Measurements from ENCODE around the gene INSYN2B.

The INSYN2B gene

DNA sequence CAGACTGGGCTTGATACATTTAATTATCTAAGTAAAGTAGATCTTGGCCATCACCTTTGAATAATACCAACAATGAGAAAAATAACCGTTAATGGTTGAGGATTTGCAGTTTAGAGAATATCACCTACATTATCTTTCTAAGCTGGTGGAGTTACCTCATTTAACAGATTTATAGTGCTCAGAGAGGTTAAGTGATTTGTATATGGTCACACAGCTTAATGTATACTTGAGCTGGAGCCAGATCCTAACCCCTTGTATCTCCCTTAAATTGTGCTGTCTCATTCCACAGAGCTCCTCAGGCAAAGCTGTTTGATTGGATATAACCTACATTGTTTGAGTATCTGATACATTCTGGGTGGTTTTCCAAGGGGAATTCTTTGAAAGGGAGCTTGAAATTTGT, 57.8 kb downstream of the INSYN2B start:
- no peak for DNase-seq

DNA sequence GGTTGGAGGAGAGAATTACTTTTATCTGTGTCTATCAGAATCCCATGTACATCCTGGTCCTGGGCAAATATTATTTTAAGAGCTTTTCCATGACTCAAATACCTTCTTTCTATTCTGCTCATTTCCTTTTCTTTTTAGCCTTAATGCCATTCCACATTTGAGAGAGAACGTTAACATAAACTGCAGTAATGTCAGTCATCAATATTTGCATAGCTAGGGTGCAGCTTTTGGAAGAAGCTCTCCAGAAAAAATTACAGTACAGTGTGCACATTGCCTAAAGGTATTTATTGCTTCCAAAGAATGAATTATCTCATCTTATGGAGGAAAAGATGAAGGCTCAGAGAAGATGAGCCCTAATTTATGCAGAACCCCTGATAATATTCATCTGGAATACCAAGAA, 58.3 kb downstream of the INSYN2B start:
- no peak for DNase-seq

DNA sequence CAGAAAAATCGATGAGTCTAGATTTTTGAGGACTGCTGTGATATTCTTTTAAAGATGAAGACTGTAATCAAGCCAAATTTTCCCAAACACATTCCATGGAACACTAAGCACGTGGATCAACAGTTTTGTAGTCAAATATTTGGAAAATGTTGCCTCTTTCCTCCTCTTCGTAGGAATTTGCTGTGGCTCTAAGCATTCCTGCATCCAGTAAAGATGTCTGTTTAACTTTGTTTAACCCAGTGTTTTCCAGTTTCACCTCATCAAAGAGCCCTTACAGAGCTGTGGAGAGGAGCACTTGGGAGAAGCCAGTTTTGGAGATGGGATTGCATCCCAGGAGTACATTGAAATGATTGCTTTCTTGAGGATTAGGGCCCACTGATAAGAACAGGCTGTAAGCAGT, 58.9 kb downstream of the INSYN2B start:
- no peak for DNase-seq

DNA sequence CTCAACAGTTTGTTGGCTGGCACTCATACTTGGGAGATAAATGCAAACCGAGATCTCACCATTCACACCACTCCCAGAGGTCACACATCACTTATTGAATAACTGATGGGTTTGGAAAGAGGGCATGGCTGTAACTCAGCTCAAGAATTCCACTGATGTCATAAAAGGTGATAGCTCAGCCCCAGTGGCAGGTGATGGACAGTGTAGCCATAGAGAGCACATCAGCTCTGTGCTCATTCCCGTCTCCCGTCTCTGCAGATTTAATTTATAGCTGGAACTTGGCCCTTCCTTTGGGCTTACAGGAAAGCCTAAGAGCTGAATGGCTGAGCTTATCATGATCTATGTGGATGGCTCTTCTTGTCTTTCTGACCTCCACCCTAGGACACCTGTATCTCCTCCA, 59.8 kb downstream of the INSYN2B start:
- no peak for DNase-seq

GRCh38 chr5:169918228-169918627, 62.1 kb downstream of the INSYN2B start:
- no peak for DNase-seq

DNA sequence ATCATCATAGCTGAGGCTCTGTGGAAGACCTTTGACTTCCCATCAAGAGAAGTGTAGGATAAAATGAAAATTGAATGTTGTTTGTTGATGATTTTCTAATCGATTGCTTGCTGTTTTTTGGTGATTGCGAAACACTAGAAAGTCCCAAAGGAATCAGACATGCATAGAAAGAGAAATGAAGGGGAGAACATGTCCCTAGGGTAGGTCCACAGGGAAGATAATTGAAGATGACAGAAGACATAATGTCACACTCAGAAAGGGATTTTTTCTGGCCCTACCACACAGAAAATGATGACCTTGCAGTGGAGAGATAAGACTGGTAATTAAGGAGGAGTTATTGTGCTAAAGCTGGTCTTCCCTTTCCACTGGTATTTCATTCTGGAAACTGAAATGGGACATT, 62.8 kb downstream of the INSYN2B start:
- DNase-seq = no peak

DNA sequence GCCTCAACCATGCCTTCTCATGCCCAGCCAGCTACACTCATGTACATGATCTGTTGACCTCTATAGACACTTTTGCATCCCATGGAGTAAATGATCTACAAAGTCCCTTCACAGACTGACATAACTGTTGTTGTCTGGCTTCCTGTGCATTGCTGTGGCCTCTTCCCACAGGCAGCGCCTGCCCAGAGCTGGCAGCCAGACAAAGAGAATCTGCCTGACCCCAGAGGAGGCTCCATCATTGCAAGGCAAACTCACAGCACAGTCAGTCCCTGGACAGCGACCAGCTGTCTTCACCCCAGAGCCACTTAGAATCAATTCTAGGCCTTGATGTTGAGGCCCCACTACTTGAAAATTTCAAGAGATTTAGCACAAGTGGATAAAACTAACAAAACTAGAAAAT, 65.5 kb downstream of the INSYN2B start:
- DNase-seq = no peak

- DNase-seq = no peak
Measured at GRCh38 chr5:169913479-169913878, 66.8 kb downstream of the INSYN2B start.

DNA sequence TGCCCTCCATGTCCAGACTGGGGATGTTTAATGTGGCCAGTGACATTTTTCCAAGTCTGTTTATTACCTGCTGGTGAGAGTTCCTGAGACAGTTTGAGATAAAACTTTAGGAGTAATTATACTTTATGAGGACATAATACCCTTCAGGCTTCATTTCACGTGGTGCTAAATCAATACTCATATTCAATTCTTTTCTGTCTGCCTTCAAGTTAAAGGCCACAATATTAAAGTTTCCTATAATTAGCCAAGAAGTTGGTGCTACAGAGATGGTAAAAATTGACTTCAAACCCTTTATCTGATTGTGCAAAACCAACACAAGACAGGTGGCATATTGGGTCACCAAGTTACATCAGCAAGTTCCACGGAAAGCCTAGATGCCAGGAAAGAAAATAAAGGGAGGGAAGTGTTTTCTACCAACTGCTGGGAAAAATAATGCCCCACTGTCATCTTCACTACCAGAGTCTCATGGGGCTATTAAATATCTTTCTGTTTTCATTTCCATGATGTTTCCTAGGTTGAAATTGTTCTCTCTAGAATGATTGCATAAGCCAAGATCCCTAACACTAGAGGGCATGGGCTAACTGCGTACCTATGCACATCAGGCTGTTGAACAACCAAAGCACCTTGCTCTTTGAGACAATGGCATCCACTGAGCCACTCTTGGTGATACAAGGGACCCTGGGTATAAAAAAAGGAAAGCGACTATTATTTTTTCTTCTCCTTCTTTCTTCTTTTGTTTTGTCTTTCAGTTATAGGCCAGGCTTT, 68.7 kb downstream of the INSYN2B start:
- DNase-seq = no peak

DNA sequence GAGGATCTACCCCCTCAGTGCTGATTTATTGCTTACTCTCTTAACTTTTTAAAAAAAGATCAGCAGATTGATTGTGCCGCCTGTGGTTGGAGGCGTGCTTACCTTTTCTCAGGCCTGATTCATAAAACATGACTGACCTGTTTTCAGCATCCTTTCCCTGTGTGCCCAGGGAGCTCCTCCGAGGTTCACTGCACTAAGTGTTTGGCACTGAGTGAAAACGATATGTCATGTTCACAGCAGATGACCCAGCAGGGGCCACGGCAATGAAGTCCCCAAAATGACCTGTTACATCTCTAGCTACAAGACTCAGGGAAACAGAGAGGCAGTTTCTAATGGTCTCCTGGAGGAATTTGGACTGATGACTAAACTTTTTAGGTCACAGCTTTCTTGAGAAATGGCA, 69.9 kb downstream of the INSYN2B start:
- DNase-seq = no peak

GRCh38 chr5:169909945-169910344, 70.3 kb downstream of the INSYN2B start:
- no peak for DNase-seq

- DNase-seq = no peak
Measured at GRCh38 chr5:169908864-169909263, 71.4 kb downstream of the INSYN2B start.

- no peak for DNase-seq
Measured at GRCh38 chr5:169906745-169907649, 73.3 kb downstream of the INSYN2B start.

GRCh38 chr5:169905017-169905416, 75.3 kb downstream of the INSYN2B start:
- DNase-seq = no peak

DNA sequence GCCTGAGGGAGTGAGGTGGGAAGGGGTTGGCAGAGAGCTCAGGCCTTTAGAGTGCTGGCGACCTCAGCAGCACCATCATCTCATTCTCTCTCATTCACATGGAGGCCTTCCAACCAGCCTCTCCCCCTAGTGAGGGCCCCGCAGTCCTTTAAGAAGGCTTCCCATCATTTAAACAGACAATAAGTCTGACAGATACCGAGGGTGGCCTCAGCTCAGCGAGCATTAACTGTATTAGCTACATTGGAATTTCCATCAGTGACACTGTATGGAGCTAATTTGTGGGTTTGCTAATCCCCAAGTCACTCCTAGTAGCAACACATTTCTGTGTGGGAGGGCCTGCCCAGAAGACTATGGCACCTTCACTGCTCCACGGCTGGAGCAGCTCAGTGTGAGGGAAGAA, 75.8 kb downstream of the INSYN2B start:
- DNase-seq = no peak

- DNase-seq = no peak
Measured at GRCh38 chr5:169904059-169904458, 76.2 kb downstream of the INSYN2B start.

DNA sequence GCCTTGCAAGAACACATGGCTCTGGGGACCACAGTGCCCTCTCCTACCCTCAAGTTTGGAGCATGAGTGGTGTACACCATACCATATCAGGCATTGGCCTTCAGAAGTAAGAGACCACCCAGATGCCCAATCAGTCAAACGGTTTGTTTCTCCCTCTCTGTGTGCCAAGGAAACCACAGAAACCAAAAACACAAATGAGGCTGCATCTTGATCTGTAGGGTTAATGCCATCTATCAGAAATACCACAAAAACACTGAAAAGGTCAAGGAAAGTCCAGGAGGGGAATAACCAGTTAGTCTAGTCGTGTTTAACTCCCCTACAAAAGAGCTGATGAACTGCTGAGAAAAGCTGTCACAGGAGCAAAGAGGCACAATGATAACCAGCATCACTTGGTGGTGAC, 78.4 kb downstream of the INSYN2B start:
- DNase-seq = no peak

DNA sequence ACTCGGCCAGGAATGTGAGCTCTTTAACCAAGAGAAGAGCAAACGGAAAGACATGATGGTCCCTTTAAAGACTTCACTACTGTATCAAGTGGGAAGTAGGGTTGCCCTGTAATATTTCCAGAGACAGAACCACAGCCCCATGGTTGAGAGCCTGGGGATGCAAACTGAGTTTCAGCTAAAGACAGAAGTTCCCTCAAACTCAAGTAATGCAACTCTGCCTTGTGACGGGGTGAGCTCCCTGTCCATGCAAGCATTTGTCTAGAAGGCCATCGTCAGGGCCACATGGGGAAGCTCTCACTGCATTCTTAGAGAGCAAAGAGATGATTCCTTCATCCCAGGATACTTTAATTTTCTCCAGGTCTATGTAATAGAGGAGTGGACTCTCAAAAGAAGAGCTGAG, 82.8 kb downstream of the INSYN2B start:
- no peak for DNase-seq

DNA sequence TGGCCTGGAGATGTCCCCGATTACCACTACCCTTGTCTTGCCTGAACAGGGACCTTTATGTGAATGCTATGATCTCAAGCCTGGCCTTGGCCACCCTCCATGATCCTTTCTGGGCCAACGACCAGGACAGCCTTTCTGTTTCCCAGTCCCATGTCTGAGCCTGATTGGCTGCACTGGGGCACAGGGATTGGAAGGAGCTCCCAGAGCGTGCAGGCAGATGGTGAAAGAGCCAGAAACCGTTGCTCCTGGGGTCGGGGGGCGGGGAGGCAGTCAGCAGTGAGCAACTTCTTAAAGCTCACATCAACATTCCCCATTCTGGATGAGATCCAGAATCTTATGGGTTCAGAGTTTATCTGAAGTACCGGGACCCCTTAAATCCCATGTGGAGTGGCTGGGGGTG, 84.4 kb downstream of the INSYN2B start:
- DNase-seq = no peak

- no peak for DNase-seq
Measured at GRCh38 chr5:169893571-169893970, 86.7 kb downstream of the INSYN2B start.

DNA sequence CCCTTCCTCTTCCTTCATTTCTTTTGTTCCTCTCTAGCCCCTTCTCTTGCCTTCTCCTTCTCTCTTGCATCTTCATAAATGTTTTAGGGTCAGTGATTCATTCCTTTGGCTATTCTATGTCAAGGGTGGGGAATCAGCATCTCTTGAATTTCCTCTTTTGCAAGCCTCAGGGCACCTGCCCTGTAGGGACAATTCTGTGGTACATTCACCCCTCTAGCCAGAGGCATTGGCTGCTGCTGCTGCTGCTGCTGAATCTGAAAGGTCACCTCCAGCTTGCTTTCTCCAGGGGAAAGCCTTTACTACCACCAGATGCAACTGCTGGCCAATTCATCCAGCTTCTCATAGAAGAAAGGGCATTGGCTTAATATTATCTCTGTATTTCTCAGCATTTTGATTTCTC, 87.3 kb downstream of the INSYN2B start:
- DNase-seq = no peak

GRCh38 chr5:169889572-169889971, 90.7 kb downstream of the INSYN2B start:
- DNase-seq = no peak

GRCh38 chr5:169886677-169887076, 93.6 kb downstream of the INSYN2B start:
- DNase-seq = no peak

GRCh38 chr5:169886033-169886432, 94.3 kb downstream of the INSYN2B start:
- DNase-seq = no peak
